BE2C (cell line): ENCODE results near the gene NVL. TPM values are rescaled to one million over a fixed set of nuclear protein-coding genes. Genes with fewer than 3 reads are reported as not detected.

Experiments used
- DNase-seq: peaks from one replicate; pipeline ENCODE4 v3.0.0-alpha.2; 2020
- H3K27me3 ChIP-seq: fragments of 250-450 bp; sonication (Bioruptor Pico); 2 replicates; pipeline ENCODE4 v1.5.1; 2020; ENCODE audit warnings: mild to moderate bottlenecking
- H3K36me3 ChIP-seq: fragments of 250-450 bp; sonication (Bioruptor Pico); 2 replicates; pipeline ENCODE4 v1.5.1; 2020; ENCODE audit warnings: mild to moderate bottlenecking
- H3K4me1 ChIP-seq: fragments of 250-450 bp; sonication (Bioruptor Pico); 2 replicates; pipeline ENCODE4 v1.5.1; 2020
- H3K4me3 ChIP-seq: 2 replicates; pipeline ENCODE4 v1.5.1; 2011; ENCODE audit warnings: low read depth, low read length
- H3K9me3 ChIP-seq: fragments of 250-450 bp; sonication (Bioruptor Pico); 2 replicates; pipeline ENCODE4 v1.5.1; 2020
- CTCF ChIP-seq: IDR thresholded peaks from 2 replicates; pipeline ENCODE4 v1.5.1; 2012; ENCODE audit warnings: mild to moderate bottlenecking, low read depth, low read length
- polyA plus RNA-seq: library from polyadenylated mRNA; unstranded; fragments of >200 nt; gene quantifications from one replicate; pipeline ENCODE4 v1.2.1, GENCODE V29; 2012; ENCODE audit warnings: low read depth, missing spikeins; ENCODE audit not compliant: insufficient read length, insufficient read depth

NVL gene
- polyA plus RNA-seq = 35.4 TPM

GRCh38 chr1:224329842-224330753, at the start of gene NVL:
Gene NVL, minus strand, starts transcription at chr1:224330172. Its CDS starts 45 bp downstream, at chr1:224330127.
- TF ChIP-seq CTCF = no peak
- no peaks in the 10 kb centered on the region for H3K4me1 ChIP-seq
- DNase-seq = peak; percentile 89
- H3K4me3 ChIP-seq = peak within 1 kb of the TSS; percentile 98
- H3K36me3 ChIP-seq = peaks cover 9% of the 10 kb centered on the region; the same call in 1 of the 2 replicates
- no peaks in the 10 kb centered on the region for H3K9me3 ChIP-seq
- H3K27me3 ChIP-seq = no peaks in the 10 kb centered on the region

GRCh38 chr1:224378855-224379631, 49.1 kb upstream of the NVL start:
- Histone ChIP-seq H3K9me3 (no peaks in the 10 kb centered on the region), H3K36me3 (peaks cover 37% of the 10 kb centered on the region), H3K4me1 (no peaks in the 10 kb centered on the region), H3K27me3 (no peaks in the 10 kb centered on the region), H3K4me3 (no peak overlapping the region)
- DNase-seq = no peak
- no peak for TF ChIP-seq CTCF

- Histone ChIP-seq H3K36me3 (peaks cover 47% of the 10 kb centered on the region), H3K4me1 (no peaks in the 10 kb centered on the region), H3K9me3 (no peaks in the 10 kb centered on the region), H3K27me3 (no peaks in the 10 kb centered on the region), H3K4me3 (no peak overlapping the region)
- no peak for DNase-seq
- no peak for TF ChIP-seq CTCF
Measured at GRCh38 chr1:224377676-224378006, 47.7 kb upstream of the NVL start.

- Histone ChIP-seq H3K9me3 (no peaks in the 10 kb centered on the region), H3K4me3 (no peak overlapping the region), H3K27me3 (no peaks in the 10 kb centered on the region), H3K36me3 (peaks cover 58% of the 10 kb centered on the region), H3K4me1 (no peaks in the 10 kb centered on the region)
- TF ChIP-seq CTCF = no peak
- DNase-seq = no peak
Measured at GRCh38 chr1:224375059-224375458, 45.1 kb upstream of the NVL start.

GRCh38 chr1:224373008-224373590, 43.1 kb upstream of the NVL start:
- no peak for TF ChIP-seq CTCF
- no peak for DNase-seq
- Histone ChIP-seq H3K9me3 (no peaks in the 10 kb centered on the region), H3K4me1 (no peaks in the 10 kb centered on the region), H3K27me3 (no peaks in the 10 kb centered on the region), H3K36me3 (peaks cover 56% of the 10 kb centered on the region), H3K4me3 (no peak overlapping the region)
